BJ (cell line): ENCODE data around the gene ADAMTS17. TPM values are rescaled to one million over a fixed set of nuclear protein-coding genes. Genes with fewer than 3 reads are reported as not detected.

Source experiments
- CTCF ChIA-PET: fragments of 350-600 bp; formaldehyde crosslinking; extraction: SDS; loops from one replicate; lab custom pipeline; 2021; ENCODE audit warnings: antibody characterized with exemption, inconsistent platforms; lab: Yijun Ruan, JAX
- POLR2A ChIA-PET: fragments of 300-600 bp; sonication (Branson Sonifier 250); formaldehyde crosslinking; extraction: SDS; loops from one replicate; lab custom pipeline; 2021; ENCODE audit warnings: antibody characterized with exemption; lab: Charles Lee
- DNase-seq: peaks from one replicate; pipeline ENCODE4 v3.0.0-alpha.2; 2011; ENCODE audit warnings: low read depth
- H3K27me3 ChIP-seq: 2 replicates; pipeline ENCODE4 v1.6.0; 2011; ENCODE audit warnings: low read length; ENCODE audit not compliant: control insufficient read depth, insufficient read depth
- H3K36me3 ChIP-seq: 2 replicates; pipeline ENCODE4 v1.5.1; 2011; ENCODE audit warnings: low read length; ENCODE audit not compliant: control insufficient read depth, insufficient read depth
- H3K4me3 ChIP-seq: 2 replicates; pipeline ENCODE4 v1.5.1; 2011; ENCODE audit warnings: low read depth, mild to moderate bottlenecking, control low read depth, low read length
- polyA plus RNA-seq: library from polyadenylated mRNA; depleted of rRNA; stranded (reverse); fragments of >200 nt; gene quantifications from 2 replicates; pipeline ENCODE4 v1.2.3, GENCODE V29; 2011
- TF ChIP-seq, protein P1 (sequence below): IDR thresholded peaks from 2 replicates; pipeline ENCODE4 v1.5.1; 2011; ENCODE audit warnings: low read depth, mild to moderate bottlenecking, control low read depth, inconsistent platforms, low read length, moderate library complexity; ENCODE audit not compliant: insufficient read depth

The ADAMTS17 gene
- polyA plus RNA-seq, 1 experiment = not detected

DNA sequence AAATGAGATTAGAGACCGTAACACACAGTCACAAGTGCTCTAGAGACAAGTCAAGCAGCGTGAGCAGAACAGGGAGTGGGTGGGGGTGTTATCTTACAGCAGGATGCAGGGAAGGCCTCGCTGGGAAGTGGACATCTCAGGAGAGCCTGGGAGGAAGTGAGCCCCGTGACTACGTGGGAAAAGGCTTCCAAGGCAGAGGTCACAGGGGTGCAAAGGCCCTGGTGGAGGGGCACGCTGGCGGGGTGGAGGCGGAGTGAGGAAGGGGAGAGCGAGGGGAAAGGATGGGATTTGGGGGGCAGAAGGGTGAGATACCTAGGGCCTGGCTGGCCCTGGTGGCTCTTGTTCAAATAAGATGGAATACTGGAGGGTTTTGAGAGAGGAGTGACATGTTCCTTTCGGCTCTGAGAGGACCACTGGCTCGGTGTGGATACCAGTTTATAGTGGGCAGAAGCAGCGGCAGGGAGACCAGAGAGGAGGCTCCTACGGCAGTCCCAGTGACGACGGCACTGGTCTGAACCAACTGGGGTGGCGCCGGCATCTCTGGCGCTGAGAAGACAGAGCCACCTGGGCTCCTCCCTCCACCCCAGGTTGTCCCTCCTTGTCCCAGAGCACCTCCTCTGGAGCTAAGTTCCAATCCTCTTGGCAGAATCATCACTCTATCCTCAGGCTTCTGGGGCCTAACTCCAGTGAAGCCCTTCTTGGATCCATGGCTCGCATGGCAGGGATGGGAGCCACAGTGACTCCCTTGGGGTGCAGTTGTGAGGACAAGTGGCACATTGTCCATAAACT lies 342.3 kb downstream of the ADAMTS17 start:
- ChIA-PET POLR2A (no interaction called here), CTCF (no interaction called here)
- TF ChIP-seq, protein P1, sequence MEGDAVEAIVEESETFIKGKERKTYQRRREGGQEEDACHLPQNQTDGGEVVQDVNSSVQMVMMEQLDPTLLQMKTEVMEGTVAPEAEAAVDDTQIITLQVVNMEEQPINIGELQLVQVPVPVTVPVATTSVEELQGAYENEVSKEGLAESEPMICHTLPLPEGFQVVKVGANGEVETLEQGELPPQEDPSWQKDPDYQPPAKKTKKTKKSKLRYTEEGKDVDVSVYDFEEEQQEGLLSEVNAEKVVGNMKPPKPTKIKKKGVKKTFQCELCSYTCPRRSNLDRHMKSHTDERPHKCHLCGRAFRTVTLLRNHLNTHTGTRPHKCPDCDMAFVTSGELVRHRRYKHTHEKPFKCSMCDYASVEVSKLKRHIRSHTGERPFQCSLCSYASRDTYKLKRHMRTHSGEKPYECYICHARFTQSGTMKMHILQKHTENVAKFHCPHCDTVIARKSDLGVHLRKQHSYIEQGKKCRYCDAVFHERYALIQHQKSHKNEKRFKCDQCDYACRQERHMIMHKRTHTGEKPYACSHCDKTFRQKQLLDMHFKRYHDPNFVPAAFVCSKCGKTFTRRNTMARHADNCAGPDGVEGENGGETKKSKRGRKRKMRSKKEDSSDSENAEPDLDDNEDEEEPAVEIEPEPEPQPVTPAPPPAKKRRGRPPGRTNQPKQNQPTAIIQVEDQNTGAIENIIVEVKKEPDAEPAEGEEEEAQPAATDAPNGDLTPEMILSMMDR = no peak
- DNase-seq = no peak
- no peaks in the 10 kb centered on the region for H3K27me3 ChIP-seq
- no peak overlapping the region for H3K4me3 ChIP-seq
- no peaks in the 10 kb centered on the region for H3K36me3 ChIP-seq

DNA sequence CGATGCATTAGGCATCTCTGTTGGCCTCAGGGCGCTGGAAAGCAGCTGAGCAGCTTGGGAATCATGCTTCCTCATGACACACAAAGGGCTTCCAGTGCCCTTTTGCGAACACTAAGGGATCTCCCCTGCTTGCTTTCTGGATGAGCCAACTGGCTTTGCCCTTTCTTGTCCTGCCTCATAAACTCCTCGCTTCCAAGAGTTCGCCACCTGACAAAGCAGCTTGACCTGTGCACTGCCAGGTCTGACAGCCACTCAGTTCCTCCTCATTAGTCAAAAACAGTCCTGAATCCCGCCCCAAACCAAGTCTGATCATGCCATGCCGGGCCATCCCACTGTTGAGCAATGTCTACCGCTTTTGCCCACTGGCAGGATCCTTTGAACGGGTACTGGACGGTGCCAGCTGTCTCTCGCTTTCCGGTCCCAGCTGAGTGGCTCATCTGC lies 343.1 kb downstream of the ADAMTS17 start:
- DNase-seq = no peak
- POLR2A ChIA-PET = no interaction called here
- no peaks in the 10 kb centered on the region for H3K27me3 ChIP-seq
- H3K4me3 ChIP-seq = no peak overlapping the region
- no peaks in the 10 kb centered on the region for H3K36me3 ChIP-seq
- CTCF ChIA-PET = no interaction called here
- TF ChIP-seq, protein P1 = no peak

DNA sequence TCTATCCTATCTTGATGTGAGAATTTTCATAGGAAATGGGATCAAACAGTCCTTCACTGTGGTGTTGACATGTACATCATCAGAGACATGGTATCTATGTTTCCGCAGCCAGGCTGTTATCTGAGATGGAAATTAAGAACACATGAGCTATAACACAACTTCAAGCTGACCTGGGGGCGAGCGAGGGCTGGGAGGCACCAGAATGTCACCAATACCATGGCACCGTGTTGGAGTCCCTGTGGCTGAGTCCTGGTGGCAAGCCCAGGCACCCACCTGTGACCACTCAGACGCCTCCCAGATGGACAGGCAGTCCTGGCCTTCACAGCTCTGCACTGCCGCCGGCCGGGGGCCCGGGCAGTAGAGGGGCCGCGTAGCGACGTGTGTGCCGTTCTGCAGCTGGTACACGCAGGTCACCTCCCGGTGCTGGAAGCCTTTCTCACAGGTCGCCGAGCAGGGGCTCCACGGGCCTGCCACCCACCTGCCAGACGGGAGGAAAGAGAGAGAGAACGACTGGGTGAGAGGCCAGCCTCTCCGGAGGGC lies 344.6 kb downstream of the ADAMTS17 start:
- POLR2A ChIA-PET = no interaction called here
- H3K27me3 ChIP-seq = no peaks in the 10 kb centered on the region
- H3K36me3 ChIP-seq = no peaks in the 10 kb centered on the region
- DNase-seq = no peak
- CTCF ChIA-PET = no interaction called here
- no peak overlapping the region for H3K4me3 ChIP-seq
- TF ChIP-seq, protein P1 = no peak

DNA sequence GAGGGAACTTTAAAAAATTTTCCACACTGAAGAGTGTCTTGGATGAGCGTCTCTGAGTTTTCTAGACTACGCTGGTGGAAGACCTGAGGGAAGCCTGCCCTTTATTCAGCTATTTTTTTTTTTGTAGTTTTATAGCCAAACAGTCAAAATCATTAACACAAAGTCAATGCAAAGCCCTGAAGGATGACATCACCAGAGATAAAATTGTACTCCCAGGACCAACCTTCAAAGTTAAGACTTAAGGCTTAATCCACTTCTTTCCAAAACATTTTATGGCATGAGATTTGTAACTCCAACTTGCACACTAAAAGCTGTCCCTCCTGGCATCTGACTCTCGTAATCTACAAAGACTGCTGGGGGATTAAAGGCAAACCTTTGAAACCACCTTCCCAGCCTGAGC lies 345.1 kb downstream of the ADAMTS17 start:
- H3K4me3 ChIP-seq = no peak overlapping the region
- CTCF ChIA-PET = no interaction called here
- no peaks in the 10 kb centered on the region for H3K27me3 ChIP-seq
- no peaks in the 10 kb centered on the region for H3K36me3 ChIP-seq
- POLR2A ChIA-PET = no interaction called here
- TF ChIP-seq, protein P1 = no peak
- no peak for DNase-seq

DNA sequence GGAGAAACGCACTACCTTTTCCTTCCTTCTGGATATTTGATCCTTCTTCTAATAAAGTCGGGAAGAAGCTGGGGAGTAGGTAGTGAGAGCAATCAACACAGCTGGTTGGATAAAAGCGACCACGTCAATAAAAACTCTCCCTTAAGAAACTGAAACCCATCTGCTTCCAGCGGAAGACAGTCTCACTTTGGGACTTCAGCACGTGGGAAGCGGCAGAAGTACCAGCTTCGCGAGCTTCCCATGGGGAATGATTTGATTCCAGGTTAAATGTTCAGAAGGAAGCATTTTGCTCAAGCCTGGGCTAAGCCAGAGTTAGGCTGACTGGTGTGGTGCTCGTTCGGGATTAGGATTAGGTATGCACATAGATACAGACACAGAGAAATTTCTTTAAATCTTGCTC lies 346.2 kb downstream of the ADAMTS17 start:
- Histone ChIP-seq H3K36me3 (no peaks in the 10 kb centered on the region), H3K27me3 (no peaks in the 10 kb centered on the region), H3K4me3 (no peak overlapping the region)
- CTCF ChIA-PET = no interaction called here
- TF ChIP-seq, protein P1 = no peak
- POLR2A ChIA-PET = no interaction called here
- DNase-seq = no peak
